Measurements from ENCODE around the gene SPCS1.
"Not testable (repeated sequence)": the region's sequence is repeated elsewhere in the genome, so short reads cannot be mapped to it uniquely, and the experiment has no call there.

Gene SPCS1

GRCh38 chr3:52695798-52696671, 9.9 kb upstream of the SPCS1 start:
- DNase-seq: no peak

- DNase-seq: no peak
Observed at GRCh38 chr3:52696830-52697631, 8.9 kb upstream of the SPCS1 start.

DNA sequence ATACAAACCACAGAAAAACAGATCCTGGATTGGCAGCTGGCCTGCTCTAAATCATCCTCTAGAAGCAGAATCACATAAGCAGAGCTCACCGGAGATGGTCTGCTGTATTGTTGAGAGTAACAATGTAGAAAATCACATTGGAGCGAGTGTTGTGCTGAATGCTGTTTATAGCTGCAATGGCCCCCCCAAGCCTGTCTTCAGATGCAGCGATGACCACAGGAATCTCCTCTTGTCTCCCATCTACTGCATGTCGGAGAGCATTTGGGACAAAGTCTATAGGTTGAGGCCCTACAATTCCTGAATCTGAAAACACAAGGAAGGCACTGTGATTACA, 8.3 kb upstream of the SPCS1 start:
- no peak for DNase-seq

GRCh38 chr3:52703341-52703740, 2.6 kb upstream of the SPCS1 start:
- DNase-seq: no peak

DNA sequence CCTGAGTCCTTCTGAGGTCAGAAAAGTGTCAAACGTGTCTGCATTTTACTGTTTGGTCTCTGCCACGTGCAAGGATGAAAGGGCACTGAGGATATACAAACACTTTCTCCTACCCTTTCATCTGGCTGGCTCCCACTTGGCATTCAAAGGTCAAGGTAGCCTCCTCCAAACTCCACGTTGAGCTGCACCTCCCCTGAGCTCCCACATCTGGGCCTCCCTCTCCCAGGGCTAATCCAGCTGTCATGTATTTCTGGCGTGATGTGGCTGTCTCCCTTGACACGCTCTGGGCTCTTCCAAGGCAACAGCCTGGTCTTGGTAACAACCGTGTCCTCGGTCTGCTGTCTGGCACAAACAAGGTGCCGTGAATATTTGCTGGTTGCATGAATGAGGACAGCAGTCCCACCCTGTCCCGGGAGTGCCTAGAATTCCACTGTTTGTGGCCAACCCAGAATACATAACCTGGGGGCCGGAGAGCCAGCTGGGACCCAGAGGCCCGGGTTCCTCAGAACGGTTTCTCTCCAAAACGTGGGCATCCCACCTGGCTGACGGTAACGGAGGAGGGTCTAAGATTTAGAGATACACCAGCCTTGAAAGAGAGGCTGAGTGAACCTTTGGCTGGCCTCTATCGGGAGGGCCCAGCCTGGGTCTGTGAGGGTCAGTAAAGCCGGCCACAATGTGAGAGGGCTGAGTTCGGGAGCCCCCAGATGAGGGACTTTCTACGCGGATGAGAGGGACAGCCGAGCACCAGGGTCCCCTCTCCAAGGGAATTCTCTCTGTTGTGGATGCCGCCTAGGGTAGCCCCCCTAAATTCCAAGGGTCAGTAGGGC, 1.1 kb upstream of the SPCS1 start:
- DNase-seq: peak; percentile 51

DNA sequence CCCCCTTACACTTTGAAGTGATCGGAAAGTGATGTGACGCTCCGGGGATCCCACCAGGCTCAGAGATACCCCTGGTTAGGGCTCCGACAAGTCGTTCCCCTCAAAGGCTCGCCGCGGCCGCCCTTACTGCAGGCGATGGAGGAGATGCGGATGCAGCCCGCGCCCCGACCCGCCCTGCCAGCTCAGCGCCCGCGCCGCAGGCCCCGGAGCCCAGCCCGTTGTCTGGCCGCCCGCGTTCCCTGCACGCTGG, 543 bp upstream of the SPCS1 start:
- DNase-seq: no peak

DNA sequence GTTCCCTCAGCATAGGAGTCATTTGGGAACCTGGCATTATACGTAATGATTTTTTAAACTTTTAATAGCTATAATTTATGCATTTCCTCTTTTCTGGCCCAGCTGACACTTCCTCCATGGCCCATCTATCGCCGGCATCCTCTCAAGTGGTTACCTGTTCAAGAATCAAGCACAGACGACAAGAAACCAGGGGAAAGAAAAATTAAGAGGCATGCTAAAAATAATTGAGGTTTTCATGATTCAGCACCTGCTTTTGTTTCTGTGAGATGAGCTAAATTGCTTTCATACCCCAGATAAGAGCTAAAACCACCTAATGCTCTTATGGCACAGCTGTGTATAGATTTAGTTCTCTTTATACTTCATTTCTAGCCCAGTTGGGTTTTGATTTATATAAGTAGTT, 1.7 kb downstream of the SPCS1 start:
- DNase-seq: no peak

GRCh38 chr3:52710512-52710911, 4.6 kb downstream of the SPCS1 start:
- DNase-seq: no peak

- DNase-seq: no peak
Observed at GRCh38 chr3:52712291-52713212, 6.6 kb downstream of the SPCS1 start.

DNA sequence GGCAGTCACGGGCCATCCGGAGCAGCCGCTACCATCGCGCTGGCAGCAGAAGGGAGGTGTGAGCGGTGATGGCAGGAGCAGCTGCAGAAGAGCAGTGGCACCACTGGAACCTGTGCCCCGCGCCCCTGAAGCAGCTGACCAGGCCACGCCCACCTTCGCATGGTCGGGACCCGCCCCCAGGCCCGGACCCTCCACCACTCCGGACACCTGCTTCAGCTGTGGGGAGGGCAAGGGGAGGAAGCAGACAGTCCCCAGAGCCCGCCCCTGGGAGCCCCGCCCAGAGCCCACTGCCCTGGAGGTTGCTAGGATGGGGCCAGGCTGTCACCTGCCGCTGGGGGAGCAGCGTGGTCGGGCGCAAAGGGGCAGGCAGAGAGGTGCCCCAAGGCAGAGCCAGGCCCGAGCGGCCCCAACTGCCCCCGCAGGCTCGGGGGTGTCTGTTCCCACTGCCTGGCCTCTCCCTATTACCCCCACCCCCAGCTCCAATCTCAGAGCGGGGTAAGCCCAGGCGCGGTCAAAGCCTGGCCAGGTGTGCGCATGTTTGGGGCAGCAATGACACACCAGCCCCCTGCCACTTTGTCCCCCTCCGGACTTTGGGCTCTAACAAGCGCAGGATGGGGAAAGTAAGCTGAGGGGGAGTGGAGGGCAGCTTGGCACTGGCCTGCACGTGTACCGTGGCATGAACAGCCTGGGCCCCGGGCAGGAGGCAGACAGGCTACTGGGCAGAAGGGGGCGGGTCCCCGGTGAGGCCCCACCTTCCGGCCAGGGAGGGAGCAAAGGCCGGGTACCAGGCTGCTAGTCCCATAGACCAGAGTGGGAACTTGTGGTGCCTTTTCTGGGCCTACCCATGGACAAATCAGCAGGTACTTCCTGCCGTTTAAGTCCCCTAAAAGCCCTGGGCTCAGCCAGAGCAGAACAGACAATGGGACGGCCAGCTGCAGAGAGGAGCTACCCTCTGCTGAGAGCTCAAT, 8.7 kb downstream of the SPCS1 start:
- peak; percentile 55 for DNase-seq

DNA sequence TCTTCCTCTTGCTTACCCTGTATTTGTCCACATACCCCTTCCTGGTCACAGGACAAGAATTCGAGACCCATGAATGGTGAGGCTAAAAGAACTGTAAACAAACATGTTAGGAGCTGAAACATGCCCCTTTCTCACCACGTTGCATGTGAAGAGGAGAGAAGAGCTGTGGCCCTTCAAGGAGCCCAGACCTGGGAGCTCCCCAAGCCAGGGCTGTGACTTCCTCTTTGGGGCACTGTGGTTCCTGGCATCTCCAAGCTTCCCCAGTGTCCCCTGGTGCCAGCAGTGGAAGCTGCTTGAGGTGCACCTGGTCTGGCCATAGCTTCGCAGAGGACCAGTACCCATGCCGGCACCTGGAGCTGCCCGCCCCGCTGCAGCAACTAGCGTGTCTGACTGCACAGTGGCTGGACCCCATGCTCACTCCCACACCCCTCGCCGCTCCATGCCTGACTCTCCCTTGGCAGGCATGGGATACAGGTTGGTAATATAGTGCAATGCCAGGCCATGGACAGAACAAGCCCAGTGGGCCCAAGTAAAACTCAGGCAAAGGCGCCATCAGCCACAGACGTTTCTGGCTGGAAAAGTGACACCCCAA, 9.9 kb downstream of the SPCS1 start:
- no peak for DNase-seq

- DNase-seq: no peak
Observed at GRCh38 chr3:52719618-52720017, 13.7 kb downstream of the SPCS1 start.

DNA sequence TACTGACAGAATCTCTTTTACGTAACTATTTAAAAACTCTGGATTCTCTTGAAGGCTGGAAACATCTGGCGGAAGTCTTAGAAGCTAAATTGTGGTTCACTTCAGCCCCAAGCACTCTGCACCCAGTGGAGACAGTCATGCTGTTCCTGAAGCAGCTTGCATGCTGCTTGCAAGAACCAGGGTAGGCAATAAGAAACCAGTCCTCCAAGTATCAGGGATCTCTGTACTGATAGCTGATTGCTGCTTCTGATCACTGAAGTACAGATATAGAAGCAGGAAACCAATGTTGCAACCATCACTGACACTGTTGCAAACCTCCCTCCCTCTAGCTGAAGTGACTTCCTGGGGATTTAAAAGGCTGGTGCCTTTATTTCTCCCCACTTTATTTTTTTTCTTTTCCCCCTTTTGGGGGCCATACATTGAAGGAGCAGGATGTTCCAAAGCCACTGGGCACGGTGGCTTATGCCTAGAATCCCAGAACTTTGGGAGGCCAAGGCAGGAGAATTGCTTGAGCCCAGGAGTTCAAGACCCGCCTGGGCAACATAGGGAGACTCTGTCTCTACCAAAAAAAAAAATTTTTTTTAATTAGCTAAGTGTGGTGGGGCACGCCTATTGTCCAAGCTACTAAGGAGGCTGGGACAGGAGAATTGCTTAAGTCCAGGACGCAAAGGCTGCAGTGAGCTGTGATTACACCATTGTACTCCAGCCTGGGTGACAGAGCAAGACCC, 15.3 kb downstream of the SPCS1 start:
- DNase-seq: peak; percentile 28

GRCh38 chr3:52721730-52722008, 15.8 kb downstream of the SPCS1 start:
- no peak for DNase-seq

- no peak for DNase-seq
Observed at GRCh38 chr3:52722491-52722890, 16.6 kb downstream of the SPCS1 start.

DNA sequence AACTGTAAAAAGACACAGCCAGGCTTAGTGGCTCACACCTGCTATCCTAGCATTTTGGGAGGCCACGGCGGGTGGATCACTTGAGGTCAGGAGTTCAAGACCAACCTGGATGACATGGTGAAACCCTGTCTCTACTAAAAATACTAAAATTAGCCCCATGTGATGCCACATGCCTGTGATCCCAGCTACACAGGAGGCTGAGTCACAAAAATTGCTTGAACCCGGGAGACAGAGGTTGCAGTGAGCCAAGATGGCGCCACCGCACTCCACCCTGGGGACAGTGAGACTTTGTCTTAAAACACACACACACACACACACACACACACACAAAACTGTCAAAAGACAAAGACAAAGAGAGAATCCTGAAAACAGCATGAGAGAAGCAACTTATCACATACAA, 18.0 kb downstream of the SPCS1 start:
- no peak for DNase-seq

DNA sequence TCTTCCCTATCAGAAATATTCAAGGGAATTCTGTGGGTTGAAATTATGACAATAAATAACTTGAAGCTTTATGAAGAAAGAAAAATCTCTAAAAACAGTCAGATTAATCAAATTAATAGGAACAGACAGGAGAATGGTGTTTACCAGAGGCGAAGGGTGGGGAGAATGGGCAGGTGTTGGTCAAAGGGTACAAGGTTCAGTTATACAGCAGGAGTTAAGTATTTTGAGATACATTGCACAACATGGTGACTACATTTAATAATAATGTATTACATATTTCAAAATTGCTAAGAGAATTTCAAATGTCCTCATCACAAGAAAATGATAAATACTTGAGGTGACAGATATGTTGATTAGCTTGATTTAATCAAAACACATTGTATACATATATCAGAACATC, 18.6 kb downstream of the SPCS1 start:
- DNase-seq: no peak

DNA sequence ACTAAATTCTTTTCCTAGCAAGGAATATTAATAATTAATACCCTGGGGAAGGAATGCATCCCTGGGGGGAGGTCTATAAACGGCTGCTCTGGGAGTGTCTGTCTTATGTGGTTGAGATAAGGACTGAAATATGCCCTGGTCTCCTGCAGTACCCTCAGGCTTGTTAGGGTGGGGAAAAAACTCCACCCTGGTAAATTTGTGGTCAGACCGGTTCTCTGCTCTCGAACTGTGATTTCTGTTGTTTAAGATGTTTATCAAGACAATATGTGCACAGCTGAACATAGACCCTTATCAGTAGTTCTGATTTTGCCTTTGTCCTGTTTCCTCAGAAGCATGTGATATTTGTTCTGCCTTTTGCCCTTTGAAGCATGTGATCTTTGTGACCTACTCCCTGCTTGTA, 22.8 kb downstream of the SPCS1 start:
- DNase-seq: not testable (repeated sequence)

- no peak for DNase-seq
Observed at GRCh38 chr3:52730681-52731080, 24.8 kb downstream of the SPCS1 start.

DNA sequence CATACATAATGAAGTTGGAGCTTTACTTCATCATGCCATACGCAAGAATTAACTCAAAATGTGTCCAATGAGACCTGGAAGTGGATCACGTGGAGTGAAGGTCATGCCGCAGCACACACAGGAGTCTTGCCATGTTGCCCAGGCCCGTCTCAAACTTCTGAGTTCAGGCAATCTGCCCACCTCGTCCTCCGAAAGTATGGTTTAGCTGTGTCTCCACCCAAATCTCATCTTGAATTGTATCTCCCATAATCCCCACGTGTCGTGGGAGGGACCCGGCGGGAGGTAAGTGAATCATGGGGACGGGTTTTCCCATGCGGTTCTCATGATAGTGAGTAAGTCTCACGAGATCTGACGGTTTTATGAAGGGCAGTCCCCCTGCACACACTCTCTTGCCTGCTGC, 25.7 kb downstream of the SPCS1 start:
- DNase-seq: no peak
